NB4 (cell line): ENCODE data around the gene CPEB3.

ENCODE experiments used
- POLR2A ChIP-seq: IDR thresholded peaks from 2 replicates; pipeline ENCODE4 v1.6.1; 2011; ENCODE audit warnings: mild to moderate bottlenecking; ENCODE audit not compliant: insufficient read length; ENCODE audit errors: extremely low read depth
- TF ChIP-seq, protein P1 (sequence below): IDR thresholded peaks from one replicate; pipeline ENCODE4 v1.5.1; 2012; ENCODE audit warnings: low read depth, low read length

DNA sequence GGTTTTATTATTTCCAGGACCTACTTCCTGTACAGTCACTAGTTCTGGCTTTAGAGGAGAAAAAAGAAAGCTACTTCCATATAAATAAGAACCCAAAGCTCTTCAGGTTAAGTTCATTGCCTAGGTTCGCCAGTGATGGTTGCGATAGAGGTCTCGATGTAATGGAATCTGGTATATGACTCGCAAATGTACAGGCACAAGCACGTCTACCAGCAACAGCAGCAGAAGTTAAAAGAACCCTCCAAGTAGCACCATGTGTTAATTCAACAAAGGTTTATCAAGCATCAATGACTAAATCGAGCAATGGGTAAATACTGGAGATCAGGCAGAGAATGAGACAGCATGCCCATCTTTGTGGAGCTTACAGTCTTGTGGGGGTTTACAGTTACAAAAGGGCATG is 211.9 kb downstream of the CPEB3 start:
- no peak for TF ChIP-seq POLR2A
- TF ChIP-seq, protein P1, sequence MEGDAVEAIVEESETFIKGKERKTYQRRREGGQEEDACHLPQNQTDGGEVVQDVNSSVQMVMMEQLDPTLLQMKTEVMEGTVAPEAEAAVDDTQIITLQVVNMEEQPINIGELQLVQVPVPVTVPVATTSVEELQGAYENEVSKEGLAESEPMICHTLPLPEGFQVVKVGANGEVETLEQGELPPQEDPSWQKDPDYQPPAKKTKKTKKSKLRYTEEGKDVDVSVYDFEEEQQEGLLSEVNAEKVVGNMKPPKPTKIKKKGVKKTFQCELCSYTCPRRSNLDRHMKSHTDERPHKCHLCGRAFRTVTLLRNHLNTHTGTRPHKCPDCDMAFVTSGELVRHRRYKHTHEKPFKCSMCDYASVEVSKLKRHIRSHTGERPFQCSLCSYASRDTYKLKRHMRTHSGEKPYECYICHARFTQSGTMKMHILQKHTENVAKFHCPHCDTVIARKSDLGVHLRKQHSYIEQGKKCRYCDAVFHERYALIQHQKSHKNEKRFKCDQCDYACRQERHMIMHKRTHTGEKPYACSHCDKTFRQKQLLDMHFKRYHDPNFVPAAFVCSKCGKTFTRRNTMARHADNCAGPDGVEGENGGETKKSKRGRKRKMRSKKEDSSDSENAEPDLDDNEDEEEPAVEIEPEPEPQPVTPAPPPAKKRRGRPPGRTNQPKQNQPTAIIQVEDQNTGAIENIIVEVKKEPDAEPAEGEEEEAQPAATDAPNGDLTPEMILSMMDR, result no peak
